HG02623 (cell line): ENCODE data around the gene LRCH3.

Experiments
- ATAC-seq: cut with Tn5 transposase; IDR thresholded peaks from one replicate; pipeline ENCODE4 v1.9.1; 2021; ENCODE audit warnings: moderate library complexity; ENCODE audit not compliant: unreplicated experiment

The LRCH3 gene

DNA sequence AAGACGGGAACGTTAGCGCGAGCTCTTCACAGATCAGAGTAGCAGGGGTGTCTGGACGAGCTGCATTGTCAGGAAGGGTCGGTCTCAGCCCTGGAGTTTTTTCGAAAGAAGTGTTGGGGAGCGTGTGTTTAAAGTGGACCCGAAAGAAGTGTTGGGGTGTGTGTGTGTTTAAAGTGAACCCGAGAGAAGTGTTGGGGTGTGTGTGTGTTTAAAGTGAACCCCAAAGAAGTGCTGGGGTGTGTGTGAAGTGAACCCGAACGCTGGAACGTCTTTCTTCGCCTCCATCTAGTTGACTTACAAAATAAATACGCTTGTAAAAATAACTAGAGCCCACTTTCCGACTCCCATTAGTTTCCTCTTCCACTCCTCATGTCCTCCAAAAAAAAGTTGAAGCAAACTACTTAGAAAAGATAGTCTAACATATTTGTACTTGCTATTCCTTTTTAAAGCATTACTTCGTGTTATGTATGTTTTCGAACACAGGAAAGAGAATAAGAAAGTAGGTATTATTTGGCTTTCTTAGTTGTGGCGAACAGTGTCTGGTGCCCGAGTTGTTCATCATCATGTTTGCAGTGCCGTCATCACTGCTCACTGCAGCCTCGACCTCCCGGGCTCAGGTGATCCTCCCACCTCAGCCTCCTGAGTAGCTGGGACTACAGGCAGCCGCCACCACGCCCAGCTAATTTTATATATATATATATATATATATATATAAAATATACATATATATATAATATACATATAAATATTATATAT is 1.0 kb downstream of the LRCH3 start:
- peak; percentile 19 for ATAC-seq

GRCh38 chr3:197793247-197793646 is 2.2 kb downstream of the LRCH3 start:
- no peak for ATAC-seq

DNA sequence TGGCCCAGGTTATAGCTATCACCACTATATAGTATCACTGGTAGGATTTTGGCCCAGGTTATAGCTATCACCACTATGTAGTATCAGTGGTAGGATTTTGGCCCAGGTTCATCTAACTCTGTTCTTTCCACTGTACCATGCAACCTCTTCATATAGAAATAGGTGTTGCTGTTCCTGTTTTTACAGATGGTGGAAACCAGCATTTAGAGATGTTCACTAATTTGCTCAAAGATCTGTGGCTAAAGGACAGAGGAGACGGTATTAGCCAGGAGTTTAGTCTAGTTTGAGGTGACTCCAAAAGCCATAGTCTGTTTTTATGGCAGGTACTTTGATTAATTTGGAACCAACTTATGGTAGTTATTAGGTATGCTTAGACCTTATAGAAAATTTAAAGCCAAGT is 3.1 kb downstream of the LRCH3 start:
- ATAC-seq: no peak

DNA sequence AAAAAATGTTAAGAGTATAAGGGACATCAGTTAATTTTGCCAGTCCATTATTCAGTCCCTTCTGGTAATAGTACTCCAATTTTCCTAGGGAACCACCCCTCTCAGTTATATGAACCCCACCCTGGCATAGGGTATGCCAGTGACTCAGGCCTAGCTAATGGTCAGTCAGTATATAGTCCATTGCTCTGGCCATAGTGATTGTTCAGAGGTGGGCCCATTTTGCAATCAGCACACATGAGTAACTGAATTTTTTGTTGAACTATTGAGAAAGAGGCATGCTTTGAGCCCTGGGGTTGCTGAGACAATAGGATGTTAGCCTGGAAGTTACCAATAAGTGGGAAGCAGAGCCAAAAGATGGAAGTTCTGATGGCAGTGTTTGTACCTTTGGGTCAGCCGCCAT is 4.1 kb downstream of the LRCH3 start:
- ATAC-seq: no peak

DNA sequence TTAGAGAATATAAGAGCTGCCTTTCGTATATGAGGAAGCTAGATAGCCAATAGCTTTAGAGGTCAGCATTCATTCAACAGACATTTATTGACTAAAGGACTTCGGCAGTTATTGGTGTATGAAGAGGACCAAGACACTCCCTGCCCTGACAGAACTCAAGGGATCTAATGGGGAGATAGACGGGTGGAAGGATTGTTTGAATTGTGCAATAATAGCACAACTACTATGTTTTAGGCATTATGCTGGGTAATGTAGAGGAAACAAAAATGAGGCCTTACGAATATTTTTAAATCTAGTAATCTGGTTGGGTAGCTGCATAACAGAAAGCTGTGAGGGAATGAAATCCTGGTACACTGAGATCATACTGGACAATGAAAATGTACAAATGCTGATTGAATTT is 5.0 kb downstream of the LRCH3 start:
- ATAC-seq: no peak

DNA sequence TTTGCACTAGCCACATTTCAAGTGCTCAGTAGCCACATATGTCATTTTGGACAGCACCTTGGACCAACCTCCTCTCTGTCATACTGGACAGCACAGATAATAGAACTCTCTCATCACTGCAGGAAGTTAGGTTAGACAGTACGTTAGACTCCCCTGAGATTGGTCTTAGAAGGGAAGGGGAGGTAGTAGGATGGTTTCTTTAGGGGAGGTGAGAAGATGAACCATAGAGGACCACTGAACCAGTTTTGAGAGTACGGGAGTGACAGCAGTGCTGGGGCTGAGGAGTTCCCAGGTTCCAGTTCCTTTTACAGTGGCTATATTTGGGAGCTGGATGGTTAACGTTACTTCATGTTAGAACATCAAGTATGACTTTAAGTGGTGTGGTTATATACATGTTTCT is 7.8 kb downstream of the LRCH3 start:
- ATAC-seq: peak; percentile 44

GRCh38 chr3:197800379-197800778 is 9.3 kb downstream of the LRCH3 start:
- no peak for ATAC-seq

GRCh38 chr3:197801891-197802778 is 11.1 kb downstream of the LRCH3 start:
- ATAC-seq: no peak

DNA sequence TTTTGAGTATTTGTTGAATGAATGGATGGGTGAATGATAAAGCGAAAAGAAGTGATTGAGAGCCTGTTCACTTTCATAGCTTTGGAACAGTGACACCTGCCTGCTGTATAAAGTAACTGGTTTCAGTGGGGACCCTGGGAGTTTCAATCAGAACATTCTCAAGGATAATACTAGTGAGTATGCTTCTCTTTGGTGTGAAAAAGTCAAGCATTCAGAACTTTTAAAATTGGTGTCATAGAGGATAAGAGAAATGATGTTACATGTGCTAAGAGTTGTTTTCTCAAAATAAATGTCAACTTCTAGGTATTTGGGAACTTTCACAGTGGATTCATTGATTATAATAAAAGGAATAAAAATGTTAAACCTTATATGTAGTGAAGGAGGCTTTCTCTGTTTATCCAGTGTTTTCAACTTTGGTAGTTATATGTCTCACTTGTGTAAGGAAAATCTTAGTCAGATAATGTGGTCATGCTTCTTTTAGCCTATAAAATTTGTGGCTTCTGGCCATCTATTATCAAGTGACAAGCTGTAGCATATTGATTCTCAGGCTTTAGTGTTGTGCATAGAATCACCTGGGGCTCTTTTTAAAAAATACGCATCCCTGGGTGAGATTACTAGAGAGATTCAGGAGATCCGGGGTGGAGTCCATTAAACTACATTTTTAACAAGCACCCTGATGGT is 11.9 kb downstream of the LRCH3 start:
- no peak for ATAC-seq

GRCh38 chr3:197804511-197804910 is 13.5 kb downstream of the LRCH3 start:
- no peak for ATAC-seq

DNA sequence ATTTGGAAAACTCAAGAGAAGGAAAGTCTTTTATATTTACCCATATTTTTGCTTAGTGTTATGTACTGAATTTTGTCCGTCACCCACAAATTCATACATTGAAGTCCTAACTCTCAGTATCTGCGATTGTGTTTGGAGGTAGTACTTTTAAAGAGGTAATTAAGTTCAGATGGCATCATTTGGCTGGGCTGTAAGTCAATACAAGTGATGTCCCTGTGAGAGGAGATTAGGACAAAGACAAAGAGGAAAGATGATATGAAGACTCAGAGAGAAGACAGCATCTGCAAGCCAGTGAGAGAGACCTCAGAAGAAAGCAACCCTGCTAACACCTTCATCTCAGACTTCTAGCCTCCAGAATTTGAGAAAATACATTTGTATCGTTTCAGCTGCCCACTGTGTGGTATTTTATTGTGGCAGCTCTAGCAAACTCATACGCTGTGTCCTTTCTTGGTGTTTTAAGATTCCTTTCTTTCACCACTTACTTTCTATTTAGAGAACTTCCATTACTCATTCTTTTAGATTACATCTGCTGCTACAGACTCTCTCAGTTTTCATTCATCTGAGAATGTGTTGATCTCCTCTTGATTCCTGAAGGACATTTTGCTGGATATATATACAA is 17.0 kb downstream of the LRCH3 start:
- no peak for ATAC-seq

DNA sequence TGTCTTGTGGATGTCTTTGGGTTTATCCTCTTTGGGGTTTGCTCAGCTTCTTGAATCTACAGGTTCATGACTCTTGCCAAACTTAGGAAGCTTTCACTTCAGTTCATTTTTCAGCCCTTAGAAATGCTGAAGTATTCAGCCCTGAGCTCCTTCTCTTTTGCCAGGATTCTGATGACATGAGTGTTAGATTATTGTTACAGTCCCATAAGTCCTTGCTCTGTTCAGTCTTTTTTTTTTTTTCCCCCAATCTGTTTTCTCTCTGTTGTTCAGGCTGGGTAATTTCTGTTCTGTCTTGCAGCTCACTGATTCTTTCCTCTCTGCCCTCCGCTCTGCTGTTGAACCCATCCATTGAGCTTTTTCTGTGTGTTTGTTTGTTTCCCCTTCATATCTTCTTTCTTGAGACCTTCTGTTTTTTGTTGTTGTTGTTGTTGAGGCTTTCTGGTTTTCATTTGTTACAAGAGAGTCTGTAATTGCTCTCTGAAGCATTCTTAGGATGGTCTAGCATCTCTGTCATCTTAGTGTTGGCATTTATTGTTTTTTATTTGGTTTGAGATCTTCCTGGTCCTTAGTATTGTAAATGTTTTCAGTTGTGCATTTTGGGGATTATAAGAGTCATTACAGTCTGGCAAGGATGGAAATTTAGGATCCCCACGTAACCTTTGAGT is 18.4 kb downstream of the LRCH3 start:
- no peak for ATAC-seq

DNA sequence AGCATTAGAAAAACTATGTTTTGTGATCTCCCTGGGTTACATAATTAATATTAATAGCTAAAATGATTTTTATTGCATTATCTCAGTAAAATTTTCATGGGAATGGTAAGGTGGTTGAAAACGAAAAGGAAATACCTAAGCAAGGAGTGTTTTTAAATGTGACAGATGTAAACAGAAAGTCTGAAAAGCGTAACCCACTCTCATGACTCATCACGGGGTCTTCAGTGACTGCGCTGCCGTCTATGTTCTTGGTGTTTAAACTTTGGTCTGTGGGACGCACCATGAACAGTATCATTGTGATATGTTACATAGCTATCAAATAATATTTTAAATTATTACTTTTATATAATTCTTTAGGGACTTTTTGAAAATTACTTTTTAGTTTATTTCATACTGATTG is 19.8 kb downstream of the LRCH3 start:
- no peak for ATAC-seq

DNA sequence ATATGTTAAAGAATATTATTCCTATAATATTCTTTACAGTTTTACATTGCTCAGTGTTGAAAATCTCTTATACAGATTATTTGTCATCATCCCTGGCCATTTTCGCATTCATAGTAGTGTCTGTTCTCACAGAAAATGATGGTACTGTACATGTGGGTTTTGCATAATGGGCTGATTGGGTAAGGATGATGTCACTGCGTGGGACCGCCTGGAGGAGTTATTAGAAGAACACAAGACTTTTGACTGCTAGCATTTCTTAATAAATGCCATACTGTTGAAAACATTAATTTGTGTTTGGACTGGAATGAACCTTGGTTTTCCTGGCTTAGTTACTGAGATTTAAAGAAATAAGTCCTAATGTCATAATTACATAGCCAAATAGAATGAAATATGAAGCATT is 20.3 kb downstream of the LRCH3 start:
- no peak for ATAC-seq

GRCh38 chr3:197814372-197814771 is 23.3 kb downstream of the LRCH3 start:
- no peak for ATAC-seq

GRCh38 chr3:197820550-197821335 is 29.7 kb downstream of the LRCH3 start:
- ATAC-seq: no peak

DNA sequence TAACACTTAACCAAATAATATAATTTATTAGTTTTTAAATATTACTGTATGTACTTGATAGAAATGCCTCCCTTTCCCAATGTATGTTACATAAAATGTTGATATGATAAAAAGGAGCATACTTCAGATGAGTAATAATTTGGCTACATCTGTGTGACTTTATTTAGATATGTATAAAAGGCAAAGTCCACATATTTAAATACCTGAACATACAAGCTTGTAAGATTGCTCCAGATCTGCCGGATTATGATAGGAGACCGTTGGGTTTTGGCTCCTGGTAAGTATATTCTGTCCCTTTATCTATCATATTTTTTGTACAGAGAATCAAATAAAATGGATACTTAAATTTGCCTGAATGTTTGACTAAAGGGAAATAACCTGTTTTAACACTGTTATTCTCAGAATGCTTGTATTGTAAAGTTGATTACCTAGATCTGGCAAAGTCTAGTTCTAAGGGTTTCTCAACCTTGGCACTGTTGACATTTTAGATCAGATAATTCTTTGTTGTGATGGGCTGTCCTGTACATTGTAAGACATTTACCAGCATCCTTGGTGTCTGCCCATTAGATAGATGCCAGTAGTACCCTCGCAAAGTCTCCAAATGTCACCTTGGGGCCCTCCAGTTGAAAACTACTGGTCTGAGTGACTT is 38.5 kb downstream of the LRCH3 start:
- no peak for ATAC-seq

DNA sequence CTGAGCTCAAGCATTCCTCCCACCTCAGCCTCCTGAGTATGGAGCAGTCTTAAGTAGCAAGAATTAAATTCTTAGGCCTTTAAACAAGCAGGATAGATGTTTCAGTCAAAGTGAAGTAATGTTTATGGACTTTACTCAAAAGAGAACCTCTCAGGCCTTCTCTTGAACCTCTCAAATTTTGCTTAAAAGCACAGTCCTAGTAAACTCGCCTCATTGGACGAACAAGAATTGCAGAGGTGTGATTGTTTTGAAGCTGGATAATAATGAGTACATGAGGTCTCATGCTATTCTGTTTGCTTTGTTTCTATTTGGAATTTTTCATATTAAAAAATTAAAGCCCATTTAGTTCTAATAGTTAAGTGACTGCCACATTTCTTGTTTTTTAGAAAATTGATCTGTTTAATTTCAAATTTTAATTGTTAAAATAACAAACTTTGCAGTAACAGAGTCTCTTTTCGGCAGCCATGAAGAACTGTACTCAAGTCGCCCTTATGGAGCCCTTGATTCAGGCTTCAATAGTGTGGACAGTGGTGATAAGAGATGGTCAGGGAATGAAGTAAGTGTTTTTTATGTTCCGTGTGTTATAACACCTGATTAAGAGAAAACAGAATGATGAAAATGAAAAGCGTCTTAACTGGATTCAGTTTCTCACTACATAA is 39.4 kb downstream of the LRCH3 start:
- ATAC-seq: no peak

GRCh38 chr3:197830967-197831313 is 39.9 kb downstream of the LRCH3 start:
- ATAC-seq: no peak
